ENCODE measurements around the gene PAPOLB. TPM values are rescaled to one million over a fixed set of nuclear protein-coding genes. Genes with fewer than 3 reads are reported as not detected.

Gene PAPOLB
- total and polyA plus RNA-seq, 2 of the 4 experiments (the other 2 are of a cell fraction) = under 0.01 TPM; not detected in 1

DNA sequence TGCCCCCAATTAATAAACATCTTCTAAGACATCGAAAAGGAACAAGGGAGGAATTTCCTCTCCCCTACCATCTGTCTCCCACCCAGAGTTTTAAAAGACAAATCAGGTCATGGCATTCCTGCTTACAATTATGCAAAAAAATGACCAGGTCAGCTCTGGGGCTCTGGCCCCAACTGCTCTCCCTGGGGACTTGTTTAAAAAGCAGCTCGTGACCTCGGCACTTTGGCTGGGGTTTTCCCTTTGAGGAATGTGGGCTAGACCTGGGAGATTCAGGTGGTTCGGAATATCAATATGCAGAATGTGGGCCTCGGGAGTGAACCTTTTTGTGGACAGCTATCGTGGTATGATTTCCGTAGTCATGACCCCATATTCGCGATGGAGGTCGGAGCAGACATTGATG is 22.3 kb upstream of the PAPOLB start:
- no peak overlapping the region for H3K27ac ChIP-seq (ENCODE audit: insufficient read depth, low read length)
- H3K23ac ChIP-seq (ENCODE audit: low read depth, low read length) = no peak overlapping the region
- no peak overlapping the region for H3K14ac ChIP-seq (replicated peaks; ENCODE audit: low read depth, low read length)
- H4K8ac ChIP-seq (ENCODE audit: low read depth in 2 of 2, low read length in 2 of 2) = no peak overlapping the region
- H3K9ac ChIP-seq (ENCODE audit: low read depth, low read length) = no peak overlapping the region
- H2BK20ac ChIP-seq (ENCODE audit: low read depth, low read length) = no peak overlapping the region
- no peaks in the 10 kb centered on the region for H3K9me1 ChIP-seq (ENCODE audit: insufficient read depth, low read length)
- H2BK15ac ChIP-seq (ENCODE audit: low read depth, low read length) = no peak overlapping the region
- no peak overlapping the region for H3K56ac ChIP-seq (ENCODE audit: extremely low read depth, insufficient read depth, low read length)
- no peaks in the 10 kb centered on the region for H3K36me3 ChIP-seq (ENCODE audit: control insufficient read depth, insufficient read depth, low read length)
- no peak overlapping the region for H3K4me3 ChIP-seq (ENCODE audit: insufficient read depth, low read depth, low read length)
- in situ Hi-C loops (cut with MboI; ENCODE audit: low sequenced_read_pairs) (no loop called here), intact Hi-C loops (cut with micrococcal nuclease) (no loop called here), dilution Hi-C loops (cut with HindIII; ENCODE audit: low sequenced_read_pairs, unreplicated experiment) (no loop called here)
- CTCF ChIA-PET = no interaction called here
- H2AK9ac ChIP-seq (replicated peaks; ENCODE audit: low read depth, low read length, poor library complexity) = no peak overlapping the region
- no peaks in the 10 kb centered on the region for H3K9me3 ChIP-seq (ENCODE audit: control insufficient read depth, insufficient read depth, low read length)
- H3K4me1 ChIP-seq (ENCODE audit: control insufficient read depth, insufficient read depth, low read length) = peaks cover 2% of the 10 kb centered on the region; the same call in 1 of the 2 replicates
- H4K20me1 ChIP-seq (ENCODE audit: insufficient read depth, low read length) = no peaks in the 10 kb centered on the region
- no peak overlapping the region for H2BK120ac ChIP-seq (ENCODE audit: low read depth, low read length)
- H4K5ac ChIP-seq (ENCODE audit: low read depth, low read length) = no peak overlapping the region
- ATAC-seq (ENCODE audit: low read depth) (no peak), DNase-seq (no peak)
- POLR2A ChIA-PET (ENCODE audit: unreplicated experiment) = no interaction called here
- peaks cover 2% of the 10 kb centered on the region for H3K27me3 ChIP-seq (ENCODE audit: control insufficient read depth, insufficient read depth, low read length)
- no TSS peak for BruUV-seq (replicated peaks)
- H2AK5ac ChIP-seq (ENCODE audit: low read depth, low read length) = no peak overlapping the region
- TF ChIP-seq NFE2L2 (IDR thresholded peaks at IDR 0.05; ENCODE audit: low read depth, low read length) (no peak), CEBPB (IDR thresholded peaks at IDR 0.05; ENCODE audit: low read depth, low read length) (no peak), RFX5 (IDR thresholded peaks at IDR 0.05; ENCODE audit: low read depth, low read length) (no peak), RAD21 (IDR thresholded peaks at IDR 0.05; ENCODE audit: low read length) (no peak), MAFK (IDR thresholded peaks at IDR 0.05; ENCODE audit: low read depth, low read length) (no peak), CHD1 (IDR thresholded peaks at IDR 0.05; ENCODE audit: low read depth, low read length) (no peak), RCOR1 (IDR thresholded peaks at IDR 0.05; ENCODE audit: insufficient replicate concordance, low read length) (no peak), POLR2A (IDR thresholded peaks at IDR 0.05; ENCODE audit: low read depth, low read length) (no peak), FOS (IDR thresholded peaks at IDR 0.05; ENCODE audit: low read depth, low read length) (no peak), MXI1 (IDR thresholded peaks at IDR 0.05; ENCODE audit: borderline replicate concordance, low read depth, low read length) (no peak), MAZ (IDR thresholded peaks at IDR 0.05; ENCODE audit: borderline replicate concordance, low read depth, low read length) (no peak), SMC3 (IDR thresholded peaks at IDR 0.05; ENCODE audit: low read depth, low read length) (no peak), BHLHE40 (IDR thresholded peaks at IDR 0.05; ENCODE audit: low read depth, low read length) (no peak)
- TF ChIP-seq, protein P1, sequence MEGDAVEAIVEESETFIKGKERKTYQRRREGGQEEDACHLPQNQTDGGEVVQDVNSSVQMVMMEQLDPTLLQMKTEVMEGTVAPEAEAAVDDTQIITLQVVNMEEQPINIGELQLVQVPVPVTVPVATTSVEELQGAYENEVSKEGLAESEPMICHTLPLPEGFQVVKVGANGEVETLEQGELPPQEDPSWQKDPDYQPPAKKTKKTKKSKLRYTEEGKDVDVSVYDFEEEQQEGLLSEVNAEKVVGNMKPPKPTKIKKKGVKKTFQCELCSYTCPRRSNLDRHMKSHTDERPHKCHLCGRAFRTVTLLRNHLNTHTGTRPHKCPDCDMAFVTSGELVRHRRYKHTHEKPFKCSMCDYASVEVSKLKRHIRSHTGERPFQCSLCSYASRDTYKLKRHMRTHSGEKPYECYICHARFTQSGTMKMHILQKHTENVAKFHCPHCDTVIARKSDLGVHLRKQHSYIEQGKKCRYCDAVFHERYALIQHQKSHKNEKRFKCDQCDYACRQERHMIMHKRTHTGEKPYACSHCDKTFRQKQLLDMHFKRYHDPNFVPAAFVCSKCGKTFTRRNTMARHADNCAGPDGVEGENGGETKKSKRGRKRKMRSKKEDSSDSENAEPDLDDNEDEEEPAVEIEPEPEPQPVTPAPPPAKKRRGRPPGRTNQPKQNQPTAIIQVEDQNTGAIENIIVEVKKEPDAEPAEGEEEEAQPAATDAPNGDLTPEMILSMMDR (conservative IDR thresholded peaks at IDR 0.05; ENCODE audit: low read depth, low read length) = no peak
- TF ChIP-seq, protein P2, sequence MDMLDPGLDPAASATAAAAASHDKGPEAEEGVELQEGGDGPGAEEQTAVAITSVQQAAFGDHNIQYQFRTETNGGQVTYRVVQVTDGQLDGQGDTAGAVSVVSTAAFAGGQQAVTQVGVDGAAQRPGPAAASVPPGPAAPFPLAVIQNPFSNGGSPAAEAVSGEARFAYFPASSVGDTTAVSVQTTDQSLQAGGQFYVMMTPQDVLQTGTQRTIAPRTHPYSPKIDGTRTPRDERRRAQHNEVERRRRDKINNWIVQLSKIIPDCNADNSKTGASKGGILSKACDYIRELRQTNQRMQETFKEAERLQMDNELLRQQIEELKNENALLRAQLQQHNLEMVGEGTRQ (IDR thresholded peaks at IDR 0.05; ENCODE audit: low read depth, low read length) = no peak
- TF ChIP-seq, protein P3, sequence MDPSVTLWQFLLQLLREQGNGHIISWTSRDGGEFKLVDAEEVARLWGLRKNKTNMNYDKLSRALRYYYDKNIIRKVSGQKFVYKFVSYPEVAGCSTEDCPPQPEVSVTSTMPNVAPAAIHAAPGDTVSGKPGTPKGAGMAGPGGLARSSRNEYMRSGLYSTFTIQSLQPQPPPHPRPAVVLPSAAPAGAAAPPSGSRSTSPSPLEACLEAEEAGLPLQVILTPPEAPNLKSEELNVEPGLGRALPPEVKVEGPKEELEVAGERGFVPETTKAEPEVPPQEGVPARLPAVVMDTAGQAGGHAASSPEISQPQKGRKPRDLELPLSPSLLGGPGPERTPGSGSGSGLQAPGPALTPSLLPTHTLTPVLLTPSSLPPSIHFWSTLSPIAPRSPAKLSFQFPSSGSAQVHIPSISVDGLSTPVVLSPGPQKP (IDR thresholded peaks at IDR 0.05; ENCODE audit: borderline replicate concordance, low read depth, low read length) = no peak
- no peaks in the 10 kb centered on the region for H3K79me1 ChIP-seq (ENCODE audit: low read depth in 1 of 2, low read length in 2 of 2)
- no peak overlapping the region for H3K4ac ChIP-seq (ENCODE audit: low read depth, low read length)
- no CpG with 5 or more reads among the region's 10 CpGs for WGBS, 2 experiments (ENCODE audit: extremely low coverage in 2 of 2, insufficient read length in 1 of 2)
- H4K91ac ChIP-seq (ENCODE audit: insufficient read depth, low read depth, low read length) = no peak overlapping the region
- H3K18ac ChIP-seq (ENCODE audit: low read depth, low read length) = no peak overlapping the region
- no peak overlapping the region for H2AFZ ChIP-seq (replicated peaks; ENCODE audit: low read length, poor library complexity)
- no peak overlapping the region for H3K4me2 ChIP-seq (ENCODE audit: low read depth, low read length)
- no peak overlapping the region for H2BK5ac ChIP-seq (ENCODE audit: low read depth, low read length, poor library complexity, severe bottlenecking)
